ENCODE data around the gene TMEM198.

DNA sequence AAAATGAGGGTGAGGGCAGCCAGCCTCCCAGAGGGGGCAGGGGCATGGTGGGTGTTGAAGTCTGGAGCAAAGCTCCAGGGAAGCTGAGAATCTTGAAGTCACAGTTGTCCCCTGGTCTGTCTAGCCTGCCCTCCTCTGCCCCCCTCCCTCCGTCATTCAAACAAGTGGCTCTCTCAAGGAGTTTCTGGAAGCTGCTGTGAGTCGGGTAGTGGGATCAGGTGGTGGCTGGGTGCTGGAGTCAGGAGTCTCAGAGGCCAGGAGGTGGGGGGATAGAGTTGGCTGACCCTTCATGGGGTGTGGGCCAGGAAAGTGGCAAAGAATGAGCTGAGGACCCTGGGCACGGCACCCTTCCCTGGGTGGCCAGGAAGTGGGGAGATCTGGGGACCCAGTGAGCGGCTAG is 30.0 kb upstream of the TMEM198 start:
- TF ChIP-seq, protein P1, sequence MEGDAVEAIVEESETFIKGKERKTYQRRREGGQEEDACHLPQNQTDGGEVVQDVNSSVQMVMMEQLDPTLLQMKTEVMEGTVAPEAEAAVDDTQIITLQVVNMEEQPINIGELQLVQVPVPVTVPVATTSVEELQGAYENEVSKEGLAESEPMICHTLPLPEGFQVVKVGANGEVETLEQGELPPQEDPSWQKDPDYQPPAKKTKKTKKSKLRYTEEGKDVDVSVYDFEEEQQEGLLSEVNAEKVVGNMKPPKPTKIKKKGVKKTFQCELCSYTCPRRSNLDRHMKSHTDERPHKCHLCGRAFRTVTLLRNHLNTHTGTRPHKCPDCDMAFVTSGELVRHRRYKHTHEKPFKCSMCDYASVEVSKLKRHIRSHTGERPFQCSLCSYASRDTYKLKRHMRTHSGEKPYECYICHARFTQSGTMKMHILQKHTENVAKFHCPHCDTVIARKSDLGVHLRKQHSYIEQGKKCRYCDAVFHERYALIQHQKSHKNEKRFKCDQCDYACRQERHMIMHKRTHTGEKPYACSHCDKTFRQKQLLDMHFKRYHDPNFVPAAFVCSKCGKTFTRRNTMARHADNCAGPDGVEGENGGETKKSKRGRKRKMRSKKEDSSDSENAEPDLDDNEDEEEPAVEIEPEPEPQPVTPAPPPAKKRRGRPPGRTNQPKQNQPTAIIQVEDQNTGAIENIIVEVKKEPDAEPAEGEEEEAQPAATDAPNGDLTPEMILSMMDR (IDR thresholded peaks at IDR 0.05 in 2 of 3, conservative IDR thresholded peaks at IDR 0.05 in 1 of 3; ENCODE audit: insufficient read depth in 2 of 3, low read depth in 1 of 3, low read length in 3 of 3), result no peak
- TF ChIP-seq TAF1 (IDR thresholded peaks at IDR 0.05; ENCODE audit: control insufficient read depth, extremely low read depth, insufficient read depth, low read length, severe bottlenecking), result no peak
- no peak for TF ChIP-seq CREB1 (IDR thresholded peaks at IDR 0.05)
- TF ChIP-seq CREB1 (CRISPR knock-in tag; IDR thresholded peaks at IDR 0.05), result no peak
- TF ChIP-seq MYC (IDR thresholded peaks at IDR 0.05; ENCODE audit: low read depth, low read length), result no peak
- no peak for TF ChIP-seq MYC (CRISPR knock-in tag; IDR thresholded peaks at IDR 0.05; ENCODE audit: borderline replicate concordance, low read depth)
- no peak for TF ChIP-seq LEF1 (IDR thresholded peaks at IDR 0.05)
- TF ChIP-seq, protein P2, sequence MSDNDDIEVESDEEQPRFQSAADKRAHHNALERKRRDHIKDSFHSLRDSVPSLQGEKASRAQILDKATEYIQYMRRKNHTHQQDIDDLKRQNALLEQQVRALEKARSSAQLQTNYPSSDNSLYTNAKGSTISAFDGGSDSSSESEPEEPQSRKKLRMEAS (CRISPR knock-in tag; IDR thresholded peaks at IDR 0.05), result no peak

Measured in K562 (cell line).